Activated effector memory CD4-positive, alpha-beta T cell treated with anti-CD3 and anti-CD28 coated beads, Interleukin-2, amount 50 U/mL, for 16 hours (primary cell): ENCODE results near the gene SLC39A11.
"Not testable (repeated sequence)": the region's sequence is repeated elsewhere in the genome, so short reads cannot be mapped to it uniquely, and the experiment has no call there.

Experiments
- DNase-seq: peaks from one replicate; pipeline ENCODE4 v3.0.0-alpha.2; 2020

The SLC39A11 gene

GRCh38 chr17:72943826-72944689 lies 148.4 kb downstream of the SLC39A11 start:
- DNase-seq: no peak

- DNase-seq: no peak
These were observed 149.9 kb downstream of the SLC39A11 start for GRCh38 chr17:72942579-72942978.

GRCh38 chr17:72940496-72940895 lies 152.0 kb downstream of the SLC39A11 start:
- DNase-seq: no peak

GRCh38 chr17:72938482-72938881 lies 154.0 kb downstream of the SLC39A11 start:
- DNase-seq: no peak

GRCh38 chr17:72937707-72938106 lies 154.8 kb downstream of the SLC39A11 start:
- no peak for DNase-seq

- DNase-seq: not testable (repeated sequence)
These were observed 155.2 kb downstream of the SLC39A11 start for GRCh38 chr17:72937254-72937653.

- DNase-seq: no peak
These were observed 156.5 kb downstream of the SLC39A11 start for GRCh38 chr17:72935984-72936383.

- no peak for DNase-seq
These were observed 157.6 kb downstream of the SLC39A11 start for GRCh38 chr17:72934927-72935326.

- no peak for DNase-seq
These were observed 160.9 kb downstream of the SLC39A11 start for GRCh38 chr17:72931635-72932034.

- DNase-seq: no peak
These were observed 161.3 kb downstream of the SLC39A11 start for GRCh38 chr17:72931163-72931562.

- no peak for DNase-seq
These were observed 162.5 kb downstream of the SLC39A11 start for GRCh38 chr17:72930031-72930430.

GRCh38 chr17:72928454-72929136 lies 163.9 kb downstream of the SLC39A11 start:
- no peak for DNase-seq

- no peak for DNase-seq
These were observed 164.7 kb downstream of the SLC39A11 start for GRCh38 chr17:72927760-72928159.

GRCh38 chr17:72927146-72927545 lies 165.3 kb downstream of the SLC39A11 start:
- no peak for DNase-seq

- DNase-seq: no peak
These were observed 166.3 kb downstream of the SLC39A11 start for GRCh38 chr17:72926171-72926570.

GRCh38 chr17:72924196-72924595 lies 168.3 kb downstream of the SLC39A11 start:
- DNase-seq: no peak

- DNase-seq: no peak
These were observed 170.3 kb downstream of the SLC39A11 start for GRCh38 chr17:72922219-72922618.

GRCh38 chr17:72921347-72922054 lies 171.0 kb downstream of the SLC39A11 start:
- DNase-seq: no peak

GRCh38 chr17:72920513-72920912 lies 172.0 kb downstream of the SLC39A11 start:
- DNase-seq: no peak

- DNase-seq: no peak
These were observed 175.5 kb downstream of the SLC39A11 start for GRCh38 chr17:72916991-72917390.

GRCh38 chr17:72915625-72916081 lies 176.8 kb downstream of the SLC39A11 start:
- DNase-seq: no peak

GRCh38 chr17:72913142-72913682 lies 179.3 kb downstream of the SLC39A11 start:
- DNase-seq: no peak

- DNase-seq: no peak
These were observed 186.2 kb downstream of the SLC39A11 start for GRCh38 chr17:72906306-72906705.
